Testis (tissue), 5 donors: ENCODE data around the gene SLC27A6. TPM values are rescaled to one million over a fixed set of nuclear protein-coding genes. Genes with fewer than 3 reads are reported as not detected.

Experiments
- DNase-seq: peaks from one replicate; pipeline ENCODE4 v3.0.0-alpha.2; 2019
- H3K27ac ChIP-seq, 2 donors: fragments of 200-600 bp; sonication (generic); one replicate each; pipeline ENCODE4 v1.5.1; 2019
- H3K27me3 ChIP-seq: fragments of 200-600 bp; sonication (generic); one replicate; pipeline ENCODE4 v1.5.1; 2019
- H3K36me3 ChIP-seq: fragments of 200-600 bp; sonication (generic); one replicate; pipeline ENCODE4 v1.5.1; 2017; ENCODE audit warnings: low read depth; ENCODE audit errors: missing control alignments
- H3K4me1 ChIP-seq: fragments of 200-600 bp; sonication (generic); one replicate; pipeline ENCODE4 v1.5.1; 2019
- H3K4me3 ChIP-seq, 2 donors: fragments of 200-600 bp; sonication (generic); one replicate each; pipeline ENCODE4 v1.5.1; 2017 to 2019
- H3K9me3 ChIP-seq: fragments of 200-600 bp; sonication (generic); one replicate; pipeline ENCODE4 v1.5.1; 2017
- CTCF ChIP-seq, 3 experiments: fragments of 450-650 bp in 2 of 3; fragments of 200-600 bp in 1 of 3; sonication (generic) in 1 of 3; IDR thresholded peaks; one replicate each; pipeline ENCODE4 v1.5.1; 2016 to 2019; ENCODE audit warnings: antibody characterized with exemption in 3 of 3, mild to moderate bottlenecking in 2 of 3, moderate library complexity in 1 of 3
- POLR2A ChIP-seq: fragments of 450-650 bp; IDR thresholded peaks from one replicate; pipeline ENCODE4 v1.6.1; 2017; ENCODE audit warnings: antibody characterized with exemption, mild to moderate bottlenecking, moderate library complexity
- WGBS, 2 donors: methylation state at CpG; one replicate each; pipeline ENCODE4 v1.1.5; 2018; 5-methylcytosine and 5-hydroxymethylcytosine counted together
- intact Hi-C: fragments of 100-400 bp; cut with DNase I; formaldehyde crosslinking; loops from one replicate; pipeline ENCODE4 v1.15.1; 2023; ENCODE audit warnings: low total_unique reads
- long read RNA-seq, 2 donors: transcript quantifications; one replicate each; lab custom pipeline, GENCODE V29; 2026
- polyA plus RNA-seq: library from polyadenylated mRNA; stranded (reverse); fragments of 350-450 nt; fragmentation: Illumina TruSeq; extraction: RNeasy Lipid Tissue Mini Kit (QIAGEN cat#74804); gene quantifications from one replicate; pipeline ENCODE4 v1.2.3, GENCODE V29; 2014; ENCODE audit warnings: low read depth, low replicate concordance; ENCODE audit not compliant: insufficient read depth
- total RNA-seq, 2 donors: library from RNA; depleted of rRNA; stranded (reverse); fragments of >200 nt; gene quantifications; one replicate each; pipeline ENCODE4 v1.2.3, GENCODE V29; 2016

The SLC27A6 gene
- total RNA-seq (10 to 100 TPM in 1 of 2 donors, 1 to 10 TPM in 1; 6.1 to 36.4 TPM), polyA plus RNA-seq (30.0 TPM)
- long read RNA-seq, donor 1, transcript SLC27A6-201 (10 exons, 3,219 nt) = major isoform, 5 of 16 reads
- long read RNA-seq, donor 1, partial matches to known transcripts = 11 of 16 reads
- long read RNA-seq, donor 1, other reads (novel, unspliced or antisense) = 0 of 16 reads
- long read RNA-seq, donor 2 = 0 reads

- Histone ChIP-seq H3K27ac (peak within 1 kb of the TSS; percentile 14 to 59), H3K4me3 (peak within 1 kb of the TSS; percentile 47 to 65), H3K27me3 (no peaks in the 10 kb centered on the region), H3K36me3 (no peaks in the 10 kb centered on the region), H3K4me1 (no peaks in the 10 kb centered on the region), H3K9me3 (no peaks in the 10 kb centered on the region)
- peak; percentile 73 for DNase-seq
- WGBS, 2 donors = 2 to 7% methylated on average over 3 to 45 of the region's 51 CpGs
- intact Hi-C loops = no loop called here
- no peak for TF ChIP-seq POLR2A
- TF ChIP-seq CTCF (IDR thresholded peaks at IDR 0.05) = no peak
Observed at GRCh38 chr5:128965011-128965637, at the start of gene SLC27A6. Gene SLC27A6 (plus strand): TSS chr5:128965488. CDS start chr5:128966138, 650 bp downstream.

GRCh38 chr5:128919542-128919941 is 45.7 kb upstream of the SLC27A6 start:
- WGBS, 2 donors = 97 to 99% methylated on average over 2 of the region's 2 CpGs
- intact Hi-C loops = no loop called here
- no peaks in the 10 kb centered on the region for H3K4me1 ChIP-seq
- no peaks in the 10 kb centered on the region for H3K27me3 ChIP-seq
- no peak overlapping the region for H3K27ac ChIP-seq
- TF ChIP-seq POLR2A (no peak), CTCF (IDR thresholded peaks at IDR 0.05) (no peak)
- no peak for DNase-seq
- H3K4me3 ChIP-seq = no peak overlapping the region
- H3K36me3 ChIP-seq = no peaks in the 10 kb centered on the region
- H3K9me3 ChIP-seq = no peaks in the 10 kb centered on the region

GRCh38 chr5:128920345-128921215 is 44.7 kb upstream of the SLC27A6 start:
- DNase-seq = no peak
- no peaks in the 10 kb centered on the region for H3K4me1 ChIP-seq

GRCh38 chr5:128924299-128924698 is 41.0 kb upstream of the SLC27A6 start:
- Histone ChIP-seq H3K4me3 (no peak overlapping the region), H3K27ac (no peak overlapping the region), H3K27me3 (no peaks in the 10 kb centered on the region), H3K9me3 (no peaks in the 10 kb centered on the region), H3K36me3 (no peaks in the 10 kb centered on the region), H3K4me1 (no peaks in the 10 kb centered on the region)
- 75 to 85% methylated on average over 2 of the region's 2 CpGs for WGBS, 2 donors
- intact Hi-C loops = no loop called here
- TF ChIP-seq POLR2A = no peak
- no peak for TF ChIP-seq CTCF (IDR thresholded peaks at IDR 0.05)
- no peak for DNase-seq

More at GRCh38 chr5:128920345-128921215, 44.7 kb upstream of the SLC27A6 start:
- no peak for TF ChIP-seq CTCF (IDR thresholded peaks at IDR 0.05)
- TF ChIP-seq POLR2A = no peak
- WGBS, 2 donors = 76% methylated on average over 2 of the region's 2 CpGs
- Histone ChIP-seq H3K9me3 (no peaks in the 10 kb centered on the region), H3K27me3 (no peaks in the 10 kb centered on the region), H3K4me3 (no peak overlapping the region), H3K36me3 (no peaks in the 10 kb centered on the region), H3K27ac (no peak overlapping the region)
- intact Hi-C loops = no loop called here
